HG02943 (cell line): Measurements from ENCODE around the gene MSLN.

Experiments used
- ATAC-seq: cut with Tn5 transposase; IDR thresholded peaks from one replicate; pipeline ENCODE4 v1.9.1; 2021; ENCODE audit warnings: mild to moderate bottlenecking, low read depth, moderate library complexity; ENCODE audit not compliant: unreplicated experiment

MSLN gene

GRCh38 chr16:800834-801511 lies 40.4 kb downstream of the MSLN start:
- ATAC-seq: no peak

GRCh38 chr16:801584-802363 lies 41.2 kb downstream of the MSLN start:
- ATAC-seq: no peak

GRCh38 chr16:802461-802860 lies 41.9 kb downstream of the MSLN start:
- ATAC-seq: no peak

- no peak for ATAC-seq
Observed at GRCh38 chr16:802914-803753, 42.6 kb downstream of the MSLN start.

GRCh38 chr16:803754-804080 lies 43.2 kb downstream of the MSLN start:
- no peak for ATAC-seq

- no peak for ATAC-seq
Observed at GRCh38 chr16:804193-805048, 43.9 kb downstream of the MSLN start.

- no peak for ATAC-seq
Observed at GRCh38 chr16:805474-805873, 44.9 kb downstream of the MSLN start.

- ATAC-seq: peak; percentile 83
Observed at GRCh38 chr16:807347-808084, 47.0 kb downstream of the MSLN start.

GRCh38 chr16:808085-808386 lies 47.5 kb downstream of the MSLN start:
- ATAC-seq: no peak

GRCh38 chr16:813204-813915 lies 52.8 kb downstream of the MSLN start:
- no peak for ATAC-seq

- no peak for ATAC-seq
Observed at GRCh38 chr16:813916-814412, 53.4 kb downstream of the MSLN start.

- no peak for ATAC-seq
Observed at GRCh38 chr16:814974-815373, 54.4 kb downstream of the MSLN start.

GRCh38 chr16:815861-816260 lies 55.3 kb downstream of the MSLN start:
- ATAC-seq: no peak

- ATAC-seq: no peak
Observed at GRCh38 chr16:817001-817906, 56.7 kb downstream of the MSLN start.

- no peak for ATAC-seq
Observed at GRCh38 chr16:818132-818531, 57.6 kb downstream of the MSLN start.
